GM12891 (cell line): ENCODE data around the gene SLC8A1.

Experiments
- POLR2A ChIP-seq: IDR thresholded peaks from 2 replicates; pipeline ENCODE4 v1.6.1; 2011; ENCODE audit warnings: low read depth, low read length, control low read depth
- POLR2AphosphoS5 ChIP-seq: IDR thresholded peaks from 2 replicates; pipeline ENCODE4 v1.6.1; 2011; ENCODE audit warnings: low read depth, low read length, control low read depth

- TF ChIP-seq POLR2AphosphoS5 (no peak), POLR2A (no peak)
Observed at GRCh38 chr2:40463112-40463511, 11.2 kb upstream of the SLC8A1 start.
